HCT116 (cell line): Measurements from ENCODE around the gene ITPR1. TPM values are rescaled to one million over a fixed set of nuclear protein-coding genes. Genes with fewer than 3 reads are reported as not detected.

Source experiments
- ATAC-seq: fragments of 200-7000 bp; cut with Tn5 transposase; 2 replicates; pipeline ENCODE4 v1.9.1; 2020; ENCODE audit warnings: mild to moderate bottlenecking, moderate library complexity
- BruUV-seq: library from RNA; stranded (reverse); fragments of 400-500 nt; replicated peaks from 2 replicates; lab custom pipeline; 2021; lab: Mats Ljungman, UMichigan
- CTCF ChIA-PET: fragments of 300-600 bp; sonication (Branson Sonifier 250); formaldehyde crosslinking; loops from one replicate; lab custom pipeline; 2021; ENCODE audit warnings: antibody characterized with exemption; lab: Charles Lee
- POLR2A ChIA-PET: fragments of 300-600, 350-600 bp; sonication (Branson Sonifier 250); formaldehyde crosslinking; loops from one replicate; lab custom pipeline; 2021; ENCODE audit warnings: antibody characterized with exemption; lab: Charles Lee
- RAD21 ChIA-PET, 2 experiments: fragments of 300-600 bp; sonication (Branson Sonifier 250); formaldehyde crosslinking; loops; one replicate each; lab custom pipeline; 2023; ENCODE audit warnings: low total read pairs in 2 of 2; ENCODE audit not compliant: uncharacterized antibody in 2 of 2, unreplicated experiment in 2 of 2, low non-redundant PET in 1 of 2; lab: Charles Lee
- DNase-seq: peaks from one replicate; pipeline ENCODE4 v3.0.0-alpha.2; 2010; ENCODE audit warnings: low read depth, low spot score
- H2AFZ ChIP-seq: fragments of 200-600 bp; shearing (Covaris generic), sonication (generic); 2 replicates; pipeline ENCODE4 v1.6.1; 2017; ENCODE audit warnings: low read depth, mixed run types, mixed read lengths, antibody characterized with exemption, low read length; ENCODE audit not compliant: poor library complexity, severe bottlenecking
- H3K27ac ChIP-seq: 2 replicates; pipeline ENCODE4 v1.5.1; 2012; ENCODE audit warnings: low read depth, low read length
- H3K27me3 ChIP-seq: fragments of 200-600 bp; sonication (generic); 2 replicates; pipeline ENCODE4 v1.6.1; 2016; ENCODE audit warnings: mixed run types, low read length, mixed read lengths; ENCODE audit not compliant: insufficient read depth
- H3K36me3 ChIP-seq, 2 experiments: fragments of 200-500 bp in 1 of 2; fragments of 200-600 bp in 1 of 2; sonication (Bioruptor generic) in 1 of 2; sonication (generic) in 1 of 2; 2 replicates each; pipeline versions ENCODE4 v1.5.1 to v1.6.1; 2014 to 2016; ENCODE audit warnings: low read length in 2 of 2, inconsistent platforms in 1 of 2, mixed read lengths in 1 of 2, mixed run types in 1 of 2; ENCODE audit not compliant: insufficient read depth in 2 of 2, control insufficient read depth in 1 of 2
- H3K4me1 ChIP-seq, 2 experiments: fragments of 200-600 bp in 1 of 2; sonication (generic) in 1 of 2; 2 replicates each; pipeline versions ENCODE4 v1.5.1 to v1.6.1; 2012 to 2017; ENCODE audit warnings: low read length in 2 of 2, inconsistent platforms in 1 of 2, mild to moderate bottlenecking in 1 of 2, mixed read lengths in 1 of 2, mixed run types in 1 of 2, moderate library complexity in 1 of 2; ENCODE audit not compliant: insufficient read depth in 2 of 2, control insufficient read depth in 1 of 2
- H3K4me2 ChIP-seq: fragments of 200-600 bp; sonication (generic); 2 replicates; pipeline ENCODE4 v1.6.1; 2017; ENCODE audit warnings: mixed run types, low read length, mixed read lengths
- H3K4me3 ChIP-seq, 2 experiments: fragments of 200-600 bp in 1 of 2; sonication (generic) in 1 of 2; replicated peaks in 1 of 2; 2 replicates each; pipeline ENCODE4 v1.5.1; 2011 to 2016; ENCODE audit warnings: low read length in 2 of 2, control low read depth in 1 of 2, low read depth in 1 of 2, mild to moderate bottlenecking in 1 of 2, mixed read lengths in 1 of 2, mixed run types in 1 of 2
- H3K79me2 ChIP-seq: fragments of 200-600 bp; sonication (generic); 2 replicates; pipeline ENCODE4 v1.6.1; 2017; ENCODE audit warnings: mild to moderate bottlenecking, mixed run types, low read length, moderate library complexity, mixed read lengths; ENCODE audit not compliant: insufficient read depth
- H3K9ac ChIP-seq: fragments of 200-600 bp; sonication (generic); 2 replicates; pipeline ENCODE4 v1.6.1; 2016; ENCODE audit warnings: low read length, mixed read lengths
- H3K9me2 ChIP-seq: fragments of 200-600 bp; sonication (generic), shearing (Covaris generic); 2 replicates; pipeline ENCODE4 v1.6.1; 2017; ENCODE audit warnings: mixed run types, mild to moderate bottlenecking, moderate library complexity; ENCODE audit not compliant: insufficient read depth
- H3K9me3 ChIP-seq, 2 experiments: fragments of 200-500 bp in 1 of 2; fragments of 200-600 bp in 1 of 2; sonication (Bioruptor generic) in 1 of 2; sonication (generic) in 1 of 2; 2 replicates each; pipeline ENCODE4 v1.6.1; 2014 to 2017; ENCODE audit warnings: low read length in 2 of 2, mixed read lengths in 2 of 2, inconsistent platforms in 1 of 2, low read depth in 1 of 2, mild to moderate bottlenecking in 1 of 2, mixed run types in 1 of 2, moderate library complexity in 1 of 2; ENCODE audit not compliant: control insufficient read depth in 1 of 2, insufficient read depth in 1 of 2
- H4K20me1 ChIP-seq: fragments of 200-600 bp; sonication (generic), shearing (Covaris generic); 2 replicates; pipeline ENCODE4 v1.6.1; 2017; ENCODE audit warnings: mixed run types, mild to moderate bottlenecking, moderate library complexity; ENCODE audit not compliant: insufficient read depth
- EZH2 ChIP-seq: fragments of 200-600 bp; sonication (generic); IDR thresholded peaks from 2 replicates; pipeline ENCODE4 v1.6.1; 2017; ENCODE audit warnings: antibody characterized with exemption, mixed run types
- FOSL1 ChIP-seq: IDR thresholded peaks from 2 replicates; pipeline ENCODE4 v1.6.1; 2012; ENCODE audit warnings: low read depth
- JUND ChIP-seq: IDR thresholded peaks from 2 replicates; pipeline ENCODE4 v1.6.1; 2012
- POLR2A ChIP-seq: IDR thresholded peaks from 2 replicates; pipeline ENCODE4 v1.7.0; 2011; ENCODE audit warnings: borderline replicate concordance; ENCODE audit not compliant: insufficient read depth, insufficient read length; ENCODE audit errors: extremely low read depth
- SRF ChIP-seq: IDR thresholded peaks from 2 replicates; pipeline ENCODE4 v1.6.1; 2012; ENCODE audit warnings: low read depth
- YY1 ChIP-seq: IDR thresholded peaks from 2 replicates; pipeline ENCODE4 v1.6.1; 2011; ENCODE audit warnings: low read length, low read depth, moderate library complexity, mild to moderate bottlenecking; ENCODE audit not compliant: insufficient replicate concordance; ENCODE audit errors: extremely low read depth
- intact Hi-C: fragments of 100-400 bp; cut with micrococcal nuclease; formaldehyde crosslinking; loops from 2 replicates; pipeline ENCODE4 v1.10.0; 2022
- total RNA-seq: library from RNA; stranded (reverse); gene quantifications from one replicate; pipeline ENCODE4 v1.2.1, GENCODE V29; 2021; ENCODE audit not compliant: unreplicated experiment
- TF ChIP-seq, protein P1 (sequence below): IDR thresholded peaks from 2 replicates; pipeline ENCODE4 v1.6.1; 2012; ENCODE audit warnings: low read depth
- TF ChIP-seq, protein P2 (sequence below), 3 experiments: fragments of 200-600 bp in 1 of 3; sonication (generic) in 1 of 3; IDR thresholded peaks in 2 of 3; conservative IDR thresholded peaks in 1 of 3; 2 replicates each; pipeline ENCODE4 v1.5.1; 2012 to 2017; ENCODE audit warnings: low read depth in 2 of 3, low read length in 2 of 3, antibody characterized with exemption in 1 of 3, borderline replicate concordance in 1 of 3, control low read depth in 1 of 3, mild to moderate bottlenecking in 1 of 3, mixed read lengths in 1 of 3, mixed run types in 1 of 3, moderate library complexity in 1 of 3; ENCODE audit not compliant: insufficient read depth in 1 of 3

The ITPR1 gene
- total RNA-seq, 1 experiment from 2014 or later: 9.2 TPM

DNA sequence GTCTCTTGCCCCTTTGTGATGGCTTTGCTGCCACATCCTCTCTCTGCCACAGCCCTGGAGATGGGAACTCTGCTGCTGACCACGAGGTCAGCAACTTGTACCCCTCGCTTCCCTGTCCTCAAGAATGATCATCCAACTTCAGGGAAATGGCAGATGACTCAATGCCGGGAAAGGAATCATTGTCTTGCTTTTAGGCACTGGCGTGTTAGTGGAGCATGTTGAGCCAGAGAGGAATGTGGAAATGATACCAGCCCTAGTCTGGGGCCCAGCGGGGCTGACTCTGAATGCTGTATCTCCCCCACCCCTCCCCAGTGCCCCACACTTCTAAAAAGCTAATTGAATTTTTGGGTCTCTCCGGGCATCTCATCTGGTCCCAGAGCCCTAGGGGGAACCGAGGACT is 301.2 kb downstream of the ITPR1 start:
- Histone ChIP-seq H3K4me2 (no peak overlapping the region), H3K27ac (no peak overlapping the region), H3K4me3 (no peak overlapping the region), H3K27me3 (peaks cover 4% of the 10 kb centered on the region; the same call in 1 of the 2 replicates), H3K9ac (no peak overlapping the region), H3K4me1 (no peaks in the 10 kb centered on the region), H3K9me3 (no peaks in the 10 kb centered on the region), H4K20me1 (no peaks in the 10 kb centered on the region), H3K36me3 (no peaks in the 10 kb centered on the region), H3K79me2 (no peaks in the 10 kb centered on the region), H2AFZ (no peak overlapping the region), H3K9me2 (no peaks in the 10 kb centered on the region)
- CTCF ChIA-PET: no interaction called here
- intact Hi-C loops: no loop called here
- POLR2A ChIA-PET: no interaction called here
- RAD21 ChIA-PET: no interaction called here
- no TSS peak for BruUV-seq
- ATAC-seq: no peak
- DNase-seq: no peak
- TF ChIP-seq, protein P1, sequence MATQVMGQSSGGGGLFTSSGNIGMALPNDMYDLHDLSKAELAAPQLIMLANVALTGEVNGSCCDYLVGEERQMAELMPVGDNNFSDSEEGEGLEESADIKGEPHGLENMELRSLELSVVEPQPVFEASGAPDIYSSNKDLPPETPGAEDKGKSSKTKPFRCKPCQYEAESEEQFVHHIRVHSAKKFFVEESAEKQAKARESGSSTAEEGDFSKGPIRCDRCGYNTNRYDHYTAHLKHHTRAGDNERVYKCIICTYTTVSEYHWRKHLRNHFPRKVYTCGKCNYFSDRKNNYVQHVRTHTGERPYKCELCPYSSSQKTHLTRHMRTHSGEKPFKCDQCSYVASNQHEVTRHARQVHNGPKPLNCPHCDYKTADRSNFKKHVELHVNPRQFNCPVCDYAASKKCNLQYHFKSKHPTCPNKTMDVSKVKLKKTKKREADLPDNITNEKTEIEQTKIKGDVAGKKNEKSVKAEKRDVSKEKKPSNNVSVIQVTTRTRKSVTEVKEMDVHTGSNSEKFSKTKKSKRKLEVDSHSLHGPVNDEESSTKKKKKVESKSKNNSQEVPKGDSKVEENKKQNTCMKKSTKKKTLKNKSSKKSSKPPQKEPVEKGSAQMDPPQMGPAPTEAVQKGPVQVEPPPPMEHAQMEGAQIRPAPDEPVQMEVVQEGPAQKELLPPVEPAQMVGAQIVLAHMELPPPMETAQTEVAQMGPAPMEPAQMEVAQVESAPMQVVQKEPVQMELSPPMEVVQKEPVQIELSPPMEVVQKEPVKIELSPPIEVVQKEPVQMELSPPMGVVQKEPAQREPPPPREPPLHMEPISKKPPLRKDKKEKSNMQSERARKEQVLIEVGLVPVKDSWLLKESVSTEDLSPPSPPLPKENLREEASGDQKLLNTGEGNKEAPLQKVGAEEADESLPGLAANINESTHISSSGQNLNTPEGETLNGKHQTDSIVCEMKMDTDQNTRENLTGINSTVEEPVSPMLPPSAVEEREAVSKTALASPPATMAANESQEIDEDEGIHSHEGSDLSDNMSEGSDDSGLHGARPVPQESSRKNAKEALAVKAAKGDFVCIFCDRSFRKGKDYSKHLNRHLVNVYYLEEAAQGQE: no peak
- TF ChIP-seq, protein P2, sequence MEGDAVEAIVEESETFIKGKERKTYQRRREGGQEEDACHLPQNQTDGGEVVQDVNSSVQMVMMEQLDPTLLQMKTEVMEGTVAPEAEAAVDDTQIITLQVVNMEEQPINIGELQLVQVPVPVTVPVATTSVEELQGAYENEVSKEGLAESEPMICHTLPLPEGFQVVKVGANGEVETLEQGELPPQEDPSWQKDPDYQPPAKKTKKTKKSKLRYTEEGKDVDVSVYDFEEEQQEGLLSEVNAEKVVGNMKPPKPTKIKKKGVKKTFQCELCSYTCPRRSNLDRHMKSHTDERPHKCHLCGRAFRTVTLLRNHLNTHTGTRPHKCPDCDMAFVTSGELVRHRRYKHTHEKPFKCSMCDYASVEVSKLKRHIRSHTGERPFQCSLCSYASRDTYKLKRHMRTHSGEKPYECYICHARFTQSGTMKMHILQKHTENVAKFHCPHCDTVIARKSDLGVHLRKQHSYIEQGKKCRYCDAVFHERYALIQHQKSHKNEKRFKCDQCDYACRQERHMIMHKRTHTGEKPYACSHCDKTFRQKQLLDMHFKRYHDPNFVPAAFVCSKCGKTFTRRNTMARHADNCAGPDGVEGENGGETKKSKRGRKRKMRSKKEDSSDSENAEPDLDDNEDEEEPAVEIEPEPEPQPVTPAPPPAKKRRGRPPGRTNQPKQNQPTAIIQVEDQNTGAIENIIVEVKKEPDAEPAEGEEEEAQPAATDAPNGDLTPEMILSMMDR (IDR thresholded peaks at IDR 0.05 in 2 of 3, conservative IDR thresholded peaks at IDR 0.05 in 1 of 3; ENCODE audit: borderline replicate concordance in 1 of 3, insufficient read depth in 1 of 3, low read depth in 2 of 3, low read length in 2 of 3): no peak
- no peak for TF ChIP-seq JUND
- TF ChIP-seq FOSL1: no peak
- TF ChIP-seq SRF: no peak
- no peak for TF ChIP-seq YY1
- TF ChIP-seq POLR2A: no peak
- TF ChIP-seq EZH2: no peak
